K562 (cell line): ENCODE data around the gene CCDC90B.

Experiments used
- NRF1 ChIP-seq, 2 experiments: fragments of 450-650 bp; IDR thresholded peaks in 1 of 2; conservative IDR thresholded peaks in 1 of 2; 2 replicates each; pipeline ENCODE4 v1.6.1; 2014; ENCODE audit warnings: mild to moderate bottlenecking in 2 of 2
- POLR2A ChIP-seq: fragments of 450-650 bp; conservative IDR thresholded peaks from 2 replicates; pipeline ENCODE4 v1.6.1; 2016
- PTTG1 ChIP-seq: fragments of 450-650 bp; IDR thresholded peaks from 2 replicates; pipeline ENCODE4 v1.6.1; 2016; ENCODE audit warnings: low read depth, mild to moderate bottlenecking, missing genetic modification characterization, missing compliant biosample characterization
- RNF2 ChIP-seq: sonication (generic); IDR thresholded peaks from 2 replicates; pipeline ENCODE4 v1.6.1; 2016
- ZNF146 ChIP-seq: IDR thresholded peaks from one replicate; pipeline ENCODE4 v1.6.1; 2018; ENCODE audit warnings: missing compliant biosample characterization; ENCODE audit not compliant: unreplicated experiment

GRCh38 chr11:83219095-83219494 is 67.1 kb downstream of the CCDC90B start:
- no peak for TF ChIP-seq PTTG1 (tag)
- no peak for TF ChIP-seq NRF1 (conservative IDR thresholded peaks at IDR 0.05 in 1 of 2, IDR thresholded peaks at IDR 0.05 in 1 of 2)
- TF ChIP-seq RNF2: no peak
- no peak for TF ChIP-seq POLR2A
- no peak for TF ChIP-seq ZNF146 (CRISPR knock-in tag)
